Astrocyte (in vitro differentiated cells and primary cell): Measurements from ENCODE around the gene ERF. TPM values are rescaled to one million over a fixed set of nuclear protein-coding genes. Genes with fewer than 3 reads are reported as not detected.
A peak's percentile ranks its signal among the peaks of the same experiment; 100 is the strongest.

Experiments
- DNase-seq: peaks from one replicate; pipeline ENCODE4 v3.0.0-alpha.2; 2010; ENCODE audit warnings: low read depth
- FAIRE-seq: peaks from 2 replicates; lab custom pipeline; 2011; peaks lifted over from hg19 to GRCh38; lab: Jason Lieb, UNC
- H2AFZ ChIP-seq: 2 replicates; pipeline ENCODE4 v1.6.0; 2012; ENCODE audit warnings: low read depth, low read length, inconsistent platforms
- H3K27ac ChIP-seq: 2 replicates; pipeline ENCODE4 v1.5.1; 2011; ENCODE audit warnings: low read depth, low read length, inconsistent platforms
- H3K27me3 ChIP-seq: 2 replicates; pipeline ENCODE4 v1.6.0; 2011; ENCODE audit warnings: low read length, inconsistent platforms; ENCODE audit not compliant: insufficient read depth
- H3K36me3 ChIP-seq: 2 replicates; pipeline ENCODE4 v1.5.1; 2011; ENCODE audit warnings: low read length, inconsistent platforms; ENCODE audit not compliant: insufficient read depth
- H3K4me1 ChIP-seq: 2 replicates; pipeline ENCODE4 v1.5.1; 2011; ENCODE audit warnings: low read length, inconsistent platforms; ENCODE audit not compliant: insufficient read depth
- H3K4me2 ChIP-seq: 2 replicates; pipeline ENCODE4 v1.6.0; 2012; ENCODE audit warnings: low read length, inconsistent platforms
- H3K4me3 ChIP-seq: 2 replicates; pipeline ENCODE4 v1.5.1; 2011; ENCODE audit warnings: low read depth, mild to moderate bottlenecking, low read length, inconsistent platforms; ENCODE audit not compliant: insufficient read depth
- H3K79me2 ChIP-seq: 2 replicates; pipeline ENCODE4 v1.6.0; 2012; ENCODE audit warnings: mild to moderate bottlenecking, low read length, inconsistent platforms; ENCODE audit not compliant: insufficient read depth
- H3K9ac ChIP-seq: 2 replicates; pipeline ENCODE4 v1.6.0; 2012; ENCODE audit warnings: mild to moderate bottlenecking, low read length, inconsistent platforms
- H3K9me3 ChIP-seq: 2 replicates; pipeline ENCODE4 v1.5.1; 2012; ENCODE audit warnings: low read depth, mild to moderate bottlenecking, low read length, inconsistent platforms; ENCODE audit not compliant: insufficient read depth
- H4K20me1 ChIP-seq: 2 replicates; pipeline ENCODE4 v1.6.0; 2012; ENCODE audit warnings: low read length, inconsistent platforms; ENCODE audit not compliant: insufficient read depth
- H3K27ac Mint-ChIP-seq: one replicate; pipeline ENCODE4 v1.8.0; 2021; ENCODE audit warnings: mild to moderate bottlenecking, mixed read lengths; ENCODE audit not compliant: unreplicated experiment
- H3K27me3 Mint-ChIP-seq: one replicate; pipeline ENCODE4 v1.8.0; 2021; ENCODE audit warnings: low read depth, mixed read lengths; ENCODE audit not compliant: unreplicated experiment
- H3K36me3 Mint-ChIP-seq: one replicate; pipeline ENCODE4 v1.8.0; 2021; ENCODE audit warnings: low read depth, mixed read lengths; ENCODE audit not compliant: unreplicated experiment
- H3K4me1 Mint-ChIP-seq: one replicate; pipeline ENCODE4 v1.8.0; 2021; ENCODE audit warnings: low read depth, mixed read lengths; ENCODE audit not compliant: unreplicated experiment
- H3K4me3 Mint-ChIP-seq: one replicate; pipeline ENCODE4 v1.8.0; 2021; ENCODE audit warnings: mild to moderate bottlenecking, moderate library complexity, mixed read lengths; ENCODE audit not compliant: unreplicated experiment
- H3K9me3 Mint-ChIP-seq: one replicate; pipeline ENCODE4 v1.8.0; 2021; ENCODE audit warnings: mild to moderate bottlenecking, mixed read lengths; ENCODE audit not compliant: unreplicated experiment
- CTCF ChIP-seq: IDR thresholded peaks from 2 replicates; pipeline ENCODE4 v1.5.1; 2011; ENCODE audit warnings: low read depth, mild to moderate bottlenecking, inconsistent platforms, low read length, moderate library complexity; ENCODE audit not compliant: insufficient read depth
- EZH2 ChIP-seq: IDR thresholded peaks from 2 replicates; pipeline ENCODE4 v1.6.1; 2012; ENCODE audit warnings: mild to moderate bottlenecking, low read length, inconsistent platforms; ENCODE audit not compliant: insufficient read depth
- total RNA-seq: library from RNA; stranded (reverse); gene quantifications from 2 replicates; pipeline ENCODE4 v1.2.1, GENCODE V29; 2021

The ERF gene
- total RNA-seq, 1 donor from 2014 or later: 108 TPM

- peak within 1 kb of the TSS; percentile 84 for H2AFZ ChIP-seq
Measured at GRCh38 chr19:42268704-42269477, 14.0 kb upstream of the ERF start, which contains the start of gene CIC. CIC (plus strand) TSS chr19:42269252; CDS start chr19:42271784, 2,532 bp downstream.

DNA sequence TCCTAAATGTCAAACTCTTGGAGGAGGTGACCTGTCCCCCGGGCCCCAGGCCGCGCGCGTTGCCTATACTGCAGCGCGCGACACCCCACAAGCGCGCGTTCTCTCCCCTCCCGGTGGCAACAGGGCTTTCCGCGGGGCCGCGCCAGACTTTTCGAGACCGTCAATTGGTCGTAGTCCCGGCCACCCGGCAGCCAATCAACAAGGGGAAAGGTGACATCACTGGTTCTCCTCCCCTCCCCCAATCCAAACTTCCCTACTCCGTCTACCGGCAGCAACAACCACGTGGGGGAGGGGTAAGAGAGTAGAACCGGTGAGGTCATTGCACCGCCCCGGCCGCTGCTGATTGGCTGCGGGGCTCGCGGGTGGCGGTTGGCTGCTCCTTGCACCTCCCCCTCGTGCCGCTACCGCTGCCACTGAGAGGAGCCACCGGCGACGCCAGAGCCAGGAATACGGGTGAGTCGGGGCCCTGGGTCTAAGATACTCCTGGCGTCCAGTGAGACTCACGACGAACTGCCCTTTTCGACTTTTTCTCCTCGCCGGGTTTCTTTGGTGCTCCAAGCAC lies 13.3 kb upstream of the ERF start:
- peak overlapping the region; percentile 81 for H3K4me3 ChIP-seq
- TF ChIP-seq EZH2: no peak
- TF ChIP-seq CTCF: no peak
- no peak for FAIRE-seq
- Mint-ChIP-seq H3K4me1 (peaks cover 15% of the 10 kb centered on the region), H3K36me3 (peaks cover 4% of the 10 kb centered on the region), H3K9me3 (no peaks in the 10 kb centered on the region), H3K27ac (no peak overlapping the region), H3K4me3 (no peak overlapping the region), H3K27me3 (no peaks in the 10 kb centered on the region)
- H3K79me2 ChIP-seq: peaks cover 39% of the 10 kb centered on the region
- peak overlapping the region; percentile 94 for H3K4me2 ChIP-seq
- no peaks in the 10 kb centered on the region for H3K9me3 ChIP-seq
- H3K27ac ChIP-seq: peak overlapping the region; percentile 100
- peaks cover 25% of the 10 kb centered on the region for H3K4me1 ChIP-seq
- H3K36me3 ChIP-seq: no peaks in the 10 kb centered on the region
- H4K20me1 ChIP-seq: no peaks in the 10 kb centered on the region
- peak overlapping the region; percentile 95 for H3K9ac ChIP-seq
- DNase-seq: peak; percentile 96
- no peaks in the 10 kb centered on the region for H3K27me3 ChIP-seq
- peak overlapping the region; percentile 84 for H2AFZ ChIP-seq

More at GRCh38 chr19:42268704-42269477, 14.0 kb upstream of the ERF start, which contains the start of gene CIC:
- H3K4me3 ChIP-seq: peak within 1 kb of the TSS; percentile 86
- peak within 1 kb of the TSS; percentile 95 for H3K9ac ChIP-seq
- H3K36me3 ChIP-seq: no peaks in the 10 kb centered on the region
- H3K9me3 Mint-ChIP-seq: no peaks in the 10 kb centered on the region
- H3K27ac Mint-ChIP-seq: peak within 1 kb of the TSS; percentile 92
- peaks cover 25% of the 10 kb centered on the region for H3K4me1 ChIP-seq
- peaks cover 4% of the 10 kb centered on the region for H3K36me3 Mint-ChIP-seq
- TF ChIP-seq CTCF: no peak
- TF ChIP-seq EZH2: no peak
- peak within 1 kb of the TSS; percentile 100 for H3K27ac ChIP-seq
- H3K9me3 ChIP-seq: no peaks in the 10 kb centered on the region
- H3K4me3 Mint-ChIP-seq: peak within 1 kb of the TSS; percentile 86
- no peaks in the 10 kb centered on the region for H4K20me1 ChIP-seq
- peaks cover 15% of the 10 kb centered on the region for H3K4me1 Mint-ChIP-seq
- no peaks in the 10 kb centered on the region for H3K27me3 Mint-ChIP-seq
- peaks cover 46% of the 10 kb centered on the region for H3K79me2 ChIP-seq
- FAIRE-seq: peak; percentile 97
- no peaks in the 10 kb centered on the region for H3K27me3 ChIP-seq
- H3K4me2 ChIP-seq: peak within 1 kb of the TSS; percentile 100
- peak; percentile 100 for DNase-seq
